Measurements from ENCODE around the gene PCED1B. TPM values are rescaled to one million over a fixed set of nuclear protein-coding genes. Genes with fewer than 3 reads are reported as not detected.

The PCED1B gene
- total and polyA plus RNA-seq, 2 experiments from 2014 or later = 3.6 to 6.6 TPM

GRCh38 chr12:47085815-47086252 lies 6.4 kb downstream of the PCED1B start:
- Histone ChIP-seq H4K20me1 (ENCODE audit: insufficient read depth, poor library complexity, severe bottlenecking) (no peaks in the 10 kb centered on the region), H2AFZ (no peak overlapping the region), H3K9me2 (replicated peaks; ENCODE audit: insufficient read depth) (no peaks in the 10 kb centered on the region), H3K4me2 (peak overlapping the region; percentile 19), H3K27me3 (no peaks in the 10 kb centered on the region), H3K79me2 (no peaks in the 10 kb centered on the region), H3K9me3 (ENCODE audit: low read depth) (no peaks in the 10 kb centered on the region), H3K36me3 (replicated peaks; ENCODE audit: insufficient read depth, low read depth) (no peaks in the 10 kb centered on the region), H3K4me1 (ENCODE audit: insufficient read depth) (peaks cover 42% of the 10 kb centered on the region), H3K4me3 (no peak overlapping the region), H3K27ac (peak overlapping the region; percentile 64)
- 30% methylated on average over 6 of the region's 6 CpGs for WGBS (ENCODE audit: low lambda C conversion rate, missing lambda C conversion rate)
- peak; percentile 46 for DNase-seq (ENCODE audit: low spot score)
- TF ChIP-seq EZH2 (IDR thresholded peaks at IDR 0.05; ENCODE audit: borderline replicate concordance) (no peak), CTCF (IDR thresholded peaks at IDR 0.05; ENCODE audit: poor library complexity) (no peak), EZH2phosphoT487 (IDR thresholded peaks at IDR 0.05; ENCODE audit: low read depth, severe bottlenecking, unreplicated experiment) (no peak)

- Histone ChIP-seq H3K4me2 (peak overlapping the region; percentile 2), H3K27ac (peak overlapping the region; percentile 64), H4K20me1 (ENCODE audit: insufficient read depth, poor library complexity, severe bottlenecking) (no peaks in the 10 kb centered on the region), H3K4me3 (no peak overlapping the region), H3K36me3 (replicated peaks; ENCODE audit: insufficient read depth, low read depth) (no peaks in the 10 kb centered on the region), H3K27me3 (no peaks in the 10 kb centered on the region), H2AFZ (no peak overlapping the region), H3K4me1 (ENCODE audit: insufficient read depth) (peaks cover 35% of the 10 kb centered on the region), H3K9me3 (ENCODE audit: low read depth) (no peaks in the 10 kb centered on the region), H3K79me2 (no peaks in the 10 kb centered on the region), H3K9me2 (replicated peaks; ENCODE audit: insufficient read depth) (no peaks in the 10 kb centered on the region)
- 43% methylated on average over 2 of the region's 2 CpGs for WGBS (ENCODE audit: low lambda C conversion rate, missing lambda C conversion rate)
- TF ChIP-seq CTCF (IDR thresholded peaks at IDR 0.05; ENCODE audit: poor library complexity) (no peak), EZH2 (IDR thresholded peaks at IDR 0.05; ENCODE audit: borderline replicate concordance) (no peak), EZH2phosphoT487 (IDR thresholded peaks at IDR 0.05; ENCODE audit: low read depth, severe bottlenecking, unreplicated experiment) (no peak)
- no peak for DNase-seq (ENCODE audit: low spot score)
Measured at GRCh38 chr12:47087088-47087688, 7.8 kb downstream of the PCED1B start.

- H3K4me1 ChIP-seq (ENCODE audit: insufficient read depth) = peaks cover 32% of the 10 kb centered on the region
Measured at GRCh38 chr12:47088021-47088944, 8.9 kb downstream of the PCED1B start.

More at GRCh38 chr12:47088021-47088944, 8.9 kb downstream of the PCED1B start:
- Histone ChIP-seq H2AFZ (no peak overlapping the region), H3K79me2 (no peaks in the 10 kb centered on the region), H4K20me1 (ENCODE audit: insufficient read depth, poor library complexity, severe bottlenecking) (no peaks in the 10 kb centered on the region), H3K27ac (peak overlapping the region; percentile 64), H3K9me3 (ENCODE audit: low read depth) (no peaks in the 10 kb centered on the region), H3K36me3 (replicated peaks; ENCODE audit: insufficient read depth, low read depth) (no peaks in the 10 kb centered on the region), H3K9me2 (replicated peaks; ENCODE audit: insufficient read depth) (no peaks in the 10 kb centered on the region), H3K4me3 (no peak overlapping the region), H3K4me2 (peak overlapping the region; percentile 26), H3K27me3 (no peaks in the 10 kb centered on the region)
- peak; percentile 66 for DNase-seq (ENCODE audit: low spot score)
- WGBS (ENCODE audit: low lambda C conversion rate, missing lambda C conversion rate) = 31% methylated on average over 7 of the region's 7 CpGs
- TF ChIP-seq EZH2 (IDR thresholded peaks at IDR 0.05; ENCODE audit: borderline replicate concordance) (no peak), CTCF (IDR thresholded peaks at IDR 0.05; ENCODE audit: poor library complexity) (no peak), EZH2phosphoT487 (IDR thresholded peaks at IDR 0.05; ENCODE audit: low read depth, severe bottlenecking, unreplicated experiment) (no peak)
